GOT3 (cell line): Measurements from ENCODE around the gene TBC1D7.

ENCODE experiments used
- DNase-seq: peaks from one replicate; lab custom pipeline; 2025; ENCODE audit warnings: mixed read lengths; lab: John Stamatoyannopoulos, UW

The TBC1D7 gene

DNA sequence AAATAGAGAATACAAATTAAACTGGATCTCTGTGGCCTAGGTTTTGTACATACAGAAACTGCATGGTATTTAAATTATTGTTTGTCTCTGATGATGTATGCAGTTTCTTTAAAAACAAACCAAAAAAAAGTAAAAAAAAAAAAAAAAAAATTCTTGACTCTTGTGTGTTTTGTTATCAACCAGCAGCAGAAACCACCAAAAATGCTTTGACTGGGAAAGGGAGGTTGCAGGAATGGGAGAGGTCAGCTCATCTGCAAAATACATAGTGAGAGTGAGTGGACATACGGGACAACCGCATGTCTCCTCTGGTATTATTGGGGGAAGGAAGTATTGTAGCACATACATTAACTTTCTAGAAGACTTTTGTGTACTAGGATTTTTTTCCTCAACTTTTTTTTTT is 38.0 kb downstream of the TBC1D7 start:
- DNase-seq = no peak

DNA sequence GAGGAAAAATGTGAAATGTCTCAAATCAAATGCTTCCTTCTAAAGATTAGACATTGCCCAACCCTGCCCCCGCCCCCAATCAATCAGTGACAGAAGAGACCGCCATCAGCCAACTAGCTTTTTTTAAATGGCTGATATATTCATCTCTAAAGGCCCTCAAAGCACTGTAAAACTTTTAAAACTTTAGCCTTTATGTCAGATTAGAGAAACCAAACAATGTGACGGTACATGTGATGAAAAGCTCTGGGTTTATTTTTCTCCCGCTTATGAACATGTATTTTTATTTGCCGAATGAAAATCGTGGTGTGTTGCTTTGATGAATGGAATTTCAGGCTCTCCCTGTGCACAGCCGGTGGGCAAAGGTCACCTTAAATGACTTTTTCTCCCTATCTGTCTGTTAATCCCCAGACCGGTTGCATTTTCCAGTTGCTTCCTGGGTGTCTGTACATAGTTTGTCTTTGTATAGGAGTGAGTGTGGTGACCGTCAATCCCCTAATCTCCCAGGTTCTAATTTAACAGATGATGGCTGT is 38.5 kb downstream of the TBC1D7 start:
- DNase-seq = no peak

DNA sequence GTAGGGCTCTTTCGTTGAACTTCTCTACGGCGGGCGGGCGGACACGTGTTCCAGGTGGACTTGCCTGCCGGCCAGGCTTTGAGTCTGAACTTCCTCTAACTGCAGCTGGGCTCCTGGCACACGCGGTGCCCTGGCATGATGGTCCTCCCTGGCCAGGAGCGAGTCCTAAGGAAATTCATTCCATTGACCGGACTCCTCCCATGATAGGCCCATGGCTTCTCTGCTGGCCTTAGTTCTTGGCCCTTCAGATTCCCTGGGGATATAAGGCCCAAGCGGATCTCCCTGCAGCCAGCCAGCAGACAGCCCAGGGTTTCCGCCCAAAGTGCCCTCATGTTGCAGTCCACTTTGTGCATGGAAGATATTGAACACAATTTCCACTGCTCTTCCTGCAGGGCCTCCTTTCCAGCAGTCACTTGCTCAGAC is 39.4 kb downstream of the TBC1D7 start:
- DNase-seq = no peak

DNA sequence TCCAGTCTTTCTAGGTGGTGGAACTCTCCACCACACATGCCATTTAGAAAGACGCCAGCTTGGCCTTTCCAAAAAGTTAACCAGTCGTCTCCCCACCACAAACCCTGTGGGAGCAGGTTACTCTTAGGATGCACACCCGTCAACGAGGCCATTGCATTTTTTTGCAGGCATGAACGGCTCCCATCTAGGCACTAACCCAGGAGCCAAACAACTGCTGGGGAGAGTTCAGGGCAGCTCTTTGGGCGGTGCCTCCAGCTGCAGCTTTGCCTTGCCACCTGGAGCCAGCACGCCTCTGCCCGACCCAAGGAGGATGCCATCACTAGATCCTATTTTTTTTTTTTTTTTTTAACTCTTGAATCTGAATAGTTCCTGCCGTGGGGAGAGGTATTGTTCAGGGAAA is 39.9 kb downstream of the TBC1D7 start:
- no peak for DNase-seq

DNA sequence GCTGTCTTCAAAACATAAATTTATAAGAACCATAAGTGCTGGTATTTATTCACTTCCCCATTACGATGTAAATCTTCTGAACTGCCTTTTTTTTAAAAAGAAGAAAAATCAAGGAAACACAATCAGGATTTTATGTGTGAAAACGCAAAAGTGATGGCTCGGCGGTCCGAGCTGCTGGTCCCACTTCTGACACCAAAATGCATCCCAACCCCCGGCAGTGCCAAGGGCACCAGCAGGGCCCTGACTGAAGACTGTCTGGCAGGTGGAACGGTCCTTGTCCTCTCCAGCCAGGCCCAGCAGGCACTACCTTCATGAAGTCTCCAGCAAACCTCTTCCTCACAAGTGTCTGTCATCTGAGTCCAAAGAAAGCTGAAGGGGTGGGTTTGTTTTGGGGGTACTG is 41.2 kb downstream of the TBC1D7 start:
- DNase-seq = no peak

DNA sequence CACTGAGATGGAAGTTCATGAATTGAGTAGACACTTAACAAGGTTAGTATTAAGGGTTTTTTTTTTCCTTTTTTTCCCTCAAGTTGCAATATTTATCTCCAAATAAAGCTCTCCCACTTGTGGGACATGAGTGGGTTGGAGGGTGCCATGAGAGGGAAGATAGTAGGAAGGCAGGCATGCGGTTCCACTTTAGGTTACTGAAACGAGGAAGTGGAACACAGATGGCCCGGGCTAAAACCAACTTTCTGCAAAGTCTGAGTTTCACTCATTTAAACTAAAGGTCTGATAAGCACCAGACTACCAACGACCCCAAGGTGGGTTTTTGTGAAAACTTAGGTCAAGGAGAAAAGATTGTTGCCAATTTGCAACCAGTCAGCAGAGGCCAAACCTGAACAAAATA is 42.2 kb downstream of the TBC1D7 start:
- DNase-seq = no peak

GRCh38 chr6:13285705-13286104 is 42.6 kb downstream of the TBC1D7 start:
- DNase-seq = no peak

GRCh38 chr6:13284646-13285045 is 43.7 kb downstream of the TBC1D7 start:
- DNase-seq = no peak

DNA sequence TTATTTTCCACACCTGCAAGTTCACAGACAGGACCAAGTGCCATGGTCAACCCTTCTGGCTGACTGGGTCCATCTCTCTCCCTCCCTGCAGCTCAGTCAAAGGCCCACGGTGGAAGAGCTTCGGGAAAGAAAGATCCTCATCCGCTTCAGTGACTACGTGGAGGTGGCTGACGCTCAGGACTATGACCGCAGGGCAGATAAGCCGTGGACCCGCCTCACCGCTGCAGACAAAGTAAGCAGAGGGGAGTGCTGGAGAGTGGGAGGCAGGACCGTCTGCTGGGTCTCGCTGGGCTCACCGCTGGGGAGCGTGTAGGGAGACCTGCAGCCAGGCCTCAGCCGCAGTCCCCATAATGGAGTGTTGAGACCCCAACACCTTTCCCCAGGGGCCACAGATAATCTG is 45.0 kb downstream of the TBC1D7 start:
- no peak for DNase-seq

DNA sequence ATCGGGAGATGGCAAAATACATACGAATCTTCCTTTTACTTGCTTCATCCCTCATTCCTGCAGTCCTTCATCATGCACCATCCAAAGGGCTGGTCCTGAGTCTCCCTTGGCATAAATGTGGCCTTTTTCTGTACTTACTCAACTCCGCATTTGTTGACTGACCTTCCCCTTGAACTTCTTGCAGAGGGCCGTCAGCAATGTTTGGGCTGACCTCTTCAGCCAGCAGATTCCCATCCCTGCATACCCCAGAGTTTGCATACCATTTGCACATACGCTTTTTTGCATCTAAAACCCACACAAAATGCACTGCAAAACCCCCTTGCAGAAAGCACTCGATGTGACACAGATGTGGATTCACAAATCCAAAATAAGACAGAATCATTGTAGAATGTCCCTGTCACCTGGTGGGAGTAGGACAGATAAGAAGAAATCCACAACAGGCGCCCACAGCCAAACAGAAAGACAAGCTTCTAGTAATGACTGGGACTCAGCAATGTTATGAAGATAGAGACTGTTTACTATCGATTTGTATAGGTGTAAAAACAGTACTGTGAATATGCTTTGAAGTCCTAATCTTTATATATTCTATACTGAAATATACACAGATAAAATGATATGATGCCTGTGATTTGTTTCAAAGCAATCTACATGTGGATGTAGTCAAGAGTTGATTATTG is 45.8 kb downstream of the TBC1D7 start:
- no peak for DNase-seq

DNA sequence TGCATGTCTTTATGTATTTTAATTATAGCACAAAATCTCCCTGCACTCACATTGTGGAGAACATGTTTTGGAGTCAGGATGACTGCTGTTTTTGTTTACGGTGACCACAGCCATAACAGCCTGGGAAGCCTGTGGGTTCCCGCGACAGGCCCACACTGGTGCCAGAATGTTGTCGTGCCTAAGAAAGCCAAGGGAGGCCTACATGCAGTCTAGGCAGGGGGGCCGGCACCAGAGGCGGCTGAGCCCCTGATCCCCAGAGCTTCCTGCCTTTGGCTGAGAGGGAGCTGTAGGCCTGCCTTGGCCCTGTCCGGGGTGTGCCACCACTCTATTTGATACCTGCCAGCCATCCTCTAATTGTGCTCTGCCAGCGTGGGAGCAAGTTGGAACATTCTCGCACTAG is 46.7 kb downstream of the TBC1D7 start:
- no peak for DNase-seq

- DNase-seq = no peak
Observed at GRCh38 chr6:13280254-13280653, 48.1 kb downstream of the TBC1D7 start.

DNA sequence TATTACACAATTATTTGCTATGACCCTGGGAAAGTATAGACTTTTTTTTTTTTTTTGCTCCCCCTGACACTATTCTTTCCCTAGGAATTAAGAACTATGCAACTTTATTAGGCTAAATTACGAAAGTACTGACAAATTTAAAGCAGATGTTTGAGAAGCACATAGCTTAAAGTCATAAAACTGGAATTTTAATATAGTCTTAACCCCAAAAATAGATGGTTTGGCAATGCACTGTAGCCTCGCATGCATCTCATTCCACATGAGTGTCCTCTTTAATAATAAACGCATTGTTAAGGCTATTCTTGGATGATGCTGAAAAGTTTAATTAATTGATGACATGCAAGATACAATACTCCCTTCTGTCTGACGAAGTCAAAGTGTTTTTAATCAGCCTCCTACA is 49.3 kb downstream of the TBC1D7 start:
- no peak for DNase-seq

DNA sequence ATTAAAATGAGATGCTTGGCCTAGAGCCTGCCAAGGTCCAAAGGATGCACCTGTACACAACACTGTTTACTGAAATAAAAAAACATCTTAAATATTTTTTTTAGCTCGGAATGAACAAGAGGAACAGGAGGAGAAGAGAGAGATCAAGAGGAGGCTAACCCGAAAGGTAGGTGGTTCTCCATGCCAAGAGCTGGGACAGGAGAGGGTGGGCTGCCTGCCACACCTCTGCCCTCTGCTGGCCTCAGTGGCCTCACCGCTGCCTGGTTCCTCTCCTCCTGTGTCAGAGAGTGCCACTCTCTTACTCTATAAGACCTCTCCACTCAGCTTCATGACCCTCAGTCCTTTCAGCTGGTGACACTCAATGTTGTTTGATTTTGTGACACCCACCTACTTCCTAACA is 50.2 kb downstream of the TBC1D7 start:
- no peak for DNase-seq

GRCh38 chr6:13277231-13277630 is 51.1 kb downstream of the TBC1D7 start:
- no peak for DNase-seq

DNA sequence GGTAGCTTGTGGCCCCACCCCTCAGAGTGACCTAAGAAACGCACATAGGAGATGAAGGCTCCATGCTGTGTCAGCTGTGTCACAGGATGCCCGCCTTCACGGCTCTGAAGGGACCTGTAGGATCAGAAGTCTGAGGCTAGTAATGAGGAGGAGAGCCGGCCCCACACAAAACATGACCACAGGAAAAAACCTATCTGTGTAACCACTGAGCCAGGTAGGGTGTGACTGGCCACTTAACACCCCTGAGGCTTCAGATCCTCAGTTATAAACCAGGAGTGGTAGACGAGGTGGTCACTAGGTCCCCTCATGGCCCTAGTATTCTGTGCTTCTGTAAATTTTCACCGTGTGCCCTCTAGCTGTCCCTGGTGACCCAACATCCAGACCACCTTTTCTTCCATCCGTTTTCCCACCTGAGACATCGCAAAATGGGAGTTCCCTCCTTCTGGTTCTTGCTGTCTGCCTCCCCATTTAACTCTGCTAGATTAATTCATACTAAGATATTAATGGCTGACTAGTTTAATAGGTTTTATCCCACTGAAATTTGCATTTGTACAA is 52.8 kb downstream of the TBC1D7 start:
- DNase-seq = no peak

GRCh38 chr6:13274707-13275434 is 53.5 kb downstream of the TBC1D7 start:
- no peak for DNase-seq

DNA sequence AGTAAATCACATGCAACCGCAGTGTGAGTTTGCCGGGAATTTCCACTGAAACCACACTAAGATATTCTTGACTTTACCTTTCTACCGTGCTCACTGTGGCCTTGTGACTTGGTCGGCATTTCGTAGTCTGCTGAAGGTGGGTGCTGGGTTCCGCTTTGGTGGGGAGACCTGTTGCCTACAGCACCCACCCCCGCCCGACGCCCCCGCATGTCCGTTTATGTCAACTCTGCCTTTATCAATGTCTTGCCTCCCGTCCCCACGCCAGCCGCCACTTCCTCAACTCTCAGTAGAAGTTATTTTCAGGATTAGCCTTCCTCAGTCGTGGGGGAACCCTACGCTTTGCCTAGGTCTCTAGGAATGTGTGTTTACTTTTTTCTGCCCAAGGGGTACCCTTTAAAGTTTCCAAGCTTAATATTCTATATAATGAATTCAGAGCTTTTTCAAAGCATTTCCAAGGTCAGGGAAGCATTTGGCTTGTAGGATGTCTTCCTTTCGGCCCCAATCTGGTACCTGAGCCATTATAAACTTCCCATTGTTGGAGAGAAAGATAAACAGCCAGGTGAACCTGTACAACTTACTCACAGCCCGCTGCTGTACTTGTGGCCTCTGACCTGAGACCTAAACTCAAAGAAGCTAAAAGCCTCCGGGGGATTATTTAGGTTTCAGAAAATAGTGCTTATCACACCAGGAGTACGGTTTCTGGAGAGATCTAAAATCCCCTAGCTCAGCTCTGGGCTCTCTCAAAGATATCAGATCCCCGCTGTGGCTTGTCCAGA is 54.2 kb downstream of the TBC1D7 start:
- no peak for DNase-seq

- no peak for DNase-seq
Observed at GRCh38 chr6:13273202-13273930, 55.0 kb downstream of the TBC1D7 start.

- DNase-seq = no peak
Observed at GRCh38 chr6:13272131-13273046, 55.9 kb downstream of the TBC1D7 start.
